Activated T-helper 1 cell treated with anti-CD3 and anti-CD28 coated beads, Interleukin-12 subunit alpha, Interleukin-12 subunit beta, Interleukin-2, Interleukin-4 antibody, amounts not matched to agents 30 ng/mL and 10 ng/mL and 1 ng/mL, durations not matched to agents 14 hours and 24 hours and 36 hours (primary cell): ENCODE measurements around the gene FIS1. TPM values are rescaled to one million over a fixed set of nuclear protein-coding genes. Genes with fewer than 3 reads are reported as not detected.

Experiments used
- DNase-seq: peaks from one replicate; pipeline ENCODE4 v3.0.0; 2021; ENCODE audit warnings: low spot score
- H3K27ac Mint-ChIP-seq: one replicate; pipeline ENCODE4 v1.8.0; 2021; ENCODE audit warnings: mild to moderate bottlenecking, mixed read lengths
- H3K27me3 Mint-ChIP-seq: one replicate; pipeline ENCODE4 v1.8.0; 2022; ENCODE audit warnings: mild to moderate bottlenecking, moderate library complexity, mixed read lengths; ENCODE audit not compliant: insufficient read depth
- H3K36me3 Mint-ChIP-seq: one replicate; pipeline ENCODE4 v1.8.0; 2021; ENCODE audit warnings: low read depth, mixed read lengths
- H3K4me1 Mint-ChIP-seq: one replicate; pipeline ENCODE4 v1.8.0; 2021; ENCODE audit warnings: low read depth, mixed read lengths
- H3K4me3 Mint-ChIP-seq: one replicate; pipeline ENCODE4 v1.8.0; 2021; ENCODE audit warnings: mild to moderate bottlenecking, moderate library complexity, mixed read lengths
- H3K9me3 Mint-ChIP-seq: one replicate; pipeline ENCODE4 v1.8.0; 2021; ENCODE audit warnings: mixed read lengths
- intact Hi-C: fragments of 100-400 bp; cut with micrococcal nuclease; formaldehyde crosslinking; loops from one replicate; pipeline ENCODE4 v1.15.1; 2024
- total RNA-seq: library from RNA; stranded (reverse); gene quantifications from 2 replicates; pipeline ENCODE4 v1.2.3, GENCODE V29; 2022

Gene FIS1
- total RNA-seq, 1 donor from 2014 or later, result 138 TPM

GRCh38 chr7:101248276-101248675 is 3.4 kb upstream of the FIS1 start:
- peaks cover 49% of the 10 kb centered on the region for H3K4me1 Mint-ChIP-seq
- H3K27me3 Mint-ChIP-seq, result no peaks in the 10 kb centered on the region
- intact Hi-C loops, result no loop called here
- H3K4me3 Mint-ChIP-seq, result peak overlapping the region; percentile 50
- no peak for DNase-seq
- H3K36me3 Mint-ChIP-seq, result peaks cover 30% of the 10 kb centered on the region
- no peaks in the 10 kb centered on the region for H3K9me3 Mint-ChIP-seq
- H3K27ac Mint-ChIP-seq, result no peak overlapping the region

- Mint-ChIP-seq H3K9me3 (no peaks in the 10 kb centered on the region), H3K27ac (peak overlapping the region; percentile 98), H3K36me3 (peaks cover 23% of the 10 kb centered on the region), H3K27me3 (no peaks in the 10 kb centered on the region), H3K4me1 (peaks cover 28% of the 10 kb centered on the region), H3K4me3 (peak overlapping the region; percentile 94)
- intact Hi-C loops, result loop anchor here (2.0 kb wide), 1 partner anchor 76 kb away; the partner anchor contains the start of gene IFT22
- no peak for DNase-seq
These were observed 327 bp upstream of the FIS1 start for GRCh38 chr7:101245147-101245668.

GRCh38 chr7:101243646-101244374 is 1.1 kb downstream of the FIS1 start:
- intact Hi-C loops, result loop anchor here (1.0 to 5.0 kb wide), 8 partner anchors 8 to 808 kb away; partner anchors contain the start of genes ACHE, AP1S1, IFT22 and PPP1R35
- Mint-ChIP-seq H3K4me3 (peak overlapping the region; percentile 94), H3K27ac (peak overlapping the region; percentile 98), H3K9me3 (no peaks in the 10 kb centered on the region), H3K27me3 (no peaks in the 10 kb centered on the region), H3K36me3 (peaks cover 21% of the 10 kb centered on the region), H3K4me1 (peaks cover 24% of the 10 kb centered on the region)
- no peak for DNase-seq

GRCh38 chr7:101241443-101242349 is 3.2 kb downstream of the FIS1 start:
- intact Hi-C loops, result loop anchor here (5.0 kb wide), 1 partner anchor 344 kb away; the partner anchor contains the start of gene ACHE
- H3K36me3 Mint-ChIP-seq, result peaks cover 15% of the 10 kb centered on the region
- H3K9me3 Mint-ChIP-seq, result no peaks in the 10 kb centered on the region
- no peak overlapping the region for H3K4me3 Mint-ChIP-seq
- no peak overlapping the region for H3K27ac Mint-ChIP-seq
- no peaks in the 10 kb centered on the region for H3K27me3 Mint-ChIP-seq
- peaks cover 19% of the 10 kb centered on the region for H3K4me1 Mint-ChIP-seq
- no peak for DNase-seq

GRCh38 chr7:101241015-101241363 is 3.9 kb downstream of the FIS1 start:
- no peak overlapping the region for H3K27ac Mint-ChIP-seq
- DNase-seq, result no peak
- H3K27me3 Mint-ChIP-seq, result no peaks in the 10 kb centered on the region
- no peaks in the 10 kb centered on the region for H3K9me3 Mint-ChIP-seq
- H3K36me3 Mint-ChIP-seq, result peaks cover 15% of the 10 kb centered on the region
- H3K4me1 Mint-ChIP-seq, result peaks cover 19% of the 10 kb centered on the region
- intact Hi-C loops, result loop anchor here (5.0 kb wide), 1 partner anchor 344 kb away; the partner anchor contains the start of gene ACHE
- H3K4me3 Mint-ChIP-seq, result no peak overlapping the region

- Mint-ChIP-seq H3K27ac (no peak overlapping the region), H3K9me3 (no peaks in the 10 kb centered on the region), H3K27me3 (no peaks in the 10 kb centered on the region), H3K36me3 (peaks cover 10% of the 10 kb centered on the region), H3K4me1 (peaks cover 14% of the 10 kb centered on the region), H3K4me3 (no peak overlapping the region)
- no peak for DNase-seq
- intact Hi-C loops, result loop anchor here (5.0 kb wide), 1 partner anchor 343 kb away; the partner anchor contains the start of gene ACHE
These were observed 4.5 kb downstream of the FIS1 start for GRCh38 chr7:101240226-101241014.

GRCh38 chr7:101239951-101240220 is 5.0 kb downstream of the FIS1 start:
- peaks cover 12% of the 10 kb centered on the region for H3K36me3 Mint-ChIP-seq
- DNase-seq, result no peak
- intact Hi-C loops, result loop anchor here (5.0 kb wide), 1 partner anchor 343 kb away; the partner anchor contains the start of gene ACHE
- no peak overlapping the region for H3K27ac Mint-ChIP-seq
- peaks cover 8% of the 10 kb centered on the region for H3K4me1 Mint-ChIP-seq
- no peaks in the 10 kb centered on the region for H3K27me3 Mint-ChIP-seq
- no peak overlapping the region for H3K4me3 Mint-ChIP-seq
- no peaks in the 10 kb centered on the region for H3K9me3 Mint-ChIP-seq

GRCh38 chr7:101239191-101239950 is 5.5 kb downstream of the FIS1 start:
- DNase-seq, result no peak
- Mint-ChIP-seq H3K27ac (no peak overlapping the region), H3K9me3 (no peaks in the 10 kb centered on the region), H3K27me3 (no peaks in the 10 kb centered on the region), H3K36me3 (peaks cover 12% of the 10 kb centered on the region), H3K4me3 (no peak overlapping the region), H3K4me1 (peaks cover 8% of the 10 kb centered on the region)
- intact Hi-C loops, result no loop called here

GRCh38 chr7:101238226-101239182 is 6.4 kb downstream of the FIS1 start:
- intact Hi-C loops, result no loop called here
- H3K27me3 Mint-ChIP-seq, result no peaks in the 10 kb centered on the region
- no peak for DNase-seq
- no peaks in the 10 kb centered on the region for H3K9me3 Mint-ChIP-seq
- peaks cover 7% of the 10 kb centered on the region for H3K36me3 Mint-ChIP-seq
- peaks cover 2% of the 10 kb centered on the region for H3K4me1 Mint-ChIP-seq
- H3K4me3 Mint-ChIP-seq, result no peak overlapping the region
- H3K27ac Mint-ChIP-seq, result no peak overlapping the region

- Mint-ChIP-seq H3K4me1 (no peaks in the 10 kb centered on the region), H3K27ac (no peak within 1 kb of the TSS), H3K4me3 (no peak within 1 kb of the TSS), H3K27me3 (no peaks in the 10 kb centered on the region), H3K36me3 (peaks cover 6% of the 10 kb centered on the region), H3K9me3 (no peaks in the 10 kb centered on the region)
- no peak for DNase-seq
- intact Hi-C loops, result no loop called here
These were observed 7.4 kb downstream of the FIS1 start, which contains the start of gene CLDN15 for GRCh38 chr7:101237206-101238067. TSS of gene CLDN15 (minus strand) at chr7:101237802. CDS start at chr7:101237581, 221 bp downstream.
